GM21360 (cell line): ENCODE data around the gene BZW1.

ENCODE experiments used
- ATAC-seq: cut with Tn5 transposase; IDR thresholded peaks from one replicate; pipeline ENCODE4 v1.9.1; 2021; ENCODE audit warnings: mild to moderate bottlenecking, moderate library complexity; ENCODE audit not compliant: unreplicated experiment

Gene BZW1

DNA sequence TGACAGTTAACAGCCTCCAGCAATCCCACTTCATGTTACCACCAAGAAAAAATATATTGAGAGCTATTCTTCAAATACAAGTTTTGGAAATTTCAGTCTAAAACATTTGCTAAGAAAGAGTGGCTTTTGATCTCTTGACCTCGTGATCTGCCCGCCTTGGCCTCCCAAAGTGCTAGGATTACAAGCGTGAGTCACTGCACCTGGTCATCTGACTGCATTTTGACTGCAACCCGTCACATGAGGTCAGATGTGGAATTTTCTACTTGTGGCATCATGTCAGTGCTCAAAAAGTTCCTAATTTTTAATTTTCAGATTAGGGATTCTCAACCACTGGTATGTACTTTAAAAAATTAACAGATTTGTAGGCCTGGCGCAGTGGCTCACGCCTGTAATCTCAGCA, 61.9 kb downstream of the BZW1 start:
- no peak for ATAC-seq
